Astrocyte (in vitro differentiated cells and primary cell): ENCODE data around the gene PPP2R5C. TPM values are rescaled to one million over a fixed set of nuclear protein-coding genes. Genes with fewer than 3 reads are reported as not detected.

ENCODE experiments used
- DNase-seq: peaks from one replicate; pipeline ENCODE4 v3.0.0-alpha.2; 2010; ENCODE audit warnings: low read depth
- FAIRE-seq: peaks from 2 replicates; lab custom pipeline; 2011; peaks lifted over from hg19 to GRCh38; lab: Jason Lieb, UNC
- H2AFZ ChIP-seq: 2 replicates; pipeline ENCODE4 v1.6.0; 2012; ENCODE audit warnings: low read depth, low read length, inconsistent platforms
- H3K27ac ChIP-seq: 2 replicates; pipeline ENCODE4 v1.5.1; 2011; ENCODE audit warnings: low read depth, low read length, inconsistent platforms
- H3K27me3 ChIP-seq: 2 replicates; pipeline ENCODE4 v1.6.0; 2011; ENCODE audit warnings: low read length, inconsistent platforms; ENCODE audit not compliant: insufficient read depth
- H3K36me3 ChIP-seq: 2 replicates; pipeline ENCODE4 v1.5.1; 2011; ENCODE audit warnings: low read length, inconsistent platforms; ENCODE audit not compliant: insufficient read depth
- H3K4me1 ChIP-seq: 2 replicates; pipeline ENCODE4 v1.5.1; 2011; ENCODE audit warnings: low read length, inconsistent platforms; ENCODE audit not compliant: insufficient read depth
- H3K4me2 ChIP-seq: 2 replicates; pipeline ENCODE4 v1.6.0; 2012; ENCODE audit warnings: low read length, inconsistent platforms
- H3K4me3 ChIP-seq: 2 replicates; pipeline ENCODE4 v1.5.1; 2011; ENCODE audit warnings: low read depth, mild to moderate bottlenecking, low read length, inconsistent platforms; ENCODE audit not compliant: insufficient read depth
- H3K79me2 ChIP-seq: 2 replicates; pipeline ENCODE4 v1.6.0; 2012; ENCODE audit warnings: mild to moderate bottlenecking, low read length, inconsistent platforms; ENCODE audit not compliant: insufficient read depth
- H3K9ac ChIP-seq: 2 replicates; pipeline ENCODE4 v1.6.0; 2012; ENCODE audit warnings: mild to moderate bottlenecking, low read length, inconsistent platforms
- H3K9me3 ChIP-seq: 2 replicates; pipeline ENCODE4 v1.5.1; 2012; ENCODE audit warnings: low read depth, mild to moderate bottlenecking, low read length, inconsistent platforms; ENCODE audit not compliant: insufficient read depth
- H4K20me1 ChIP-seq: 2 replicates; pipeline ENCODE4 v1.6.0; 2012; ENCODE audit warnings: low read length, inconsistent platforms; ENCODE audit not compliant: insufficient read depth
- H3K27ac Mint-ChIP-seq: one replicate; pipeline ENCODE4 v1.8.0; 2021; ENCODE audit warnings: mild to moderate bottlenecking, mixed read lengths; ENCODE audit not compliant: unreplicated experiment
- H3K27me3 Mint-ChIP-seq: one replicate; pipeline ENCODE4 v1.8.0; 2021; ENCODE audit warnings: low read depth, mixed read lengths; ENCODE audit not compliant: unreplicated experiment
- H3K36me3 Mint-ChIP-seq: one replicate; pipeline ENCODE4 v1.8.0; 2021; ENCODE audit warnings: low read depth, mixed read lengths; ENCODE audit not compliant: unreplicated experiment
- H3K4me1 Mint-ChIP-seq: one replicate; pipeline ENCODE4 v1.8.0; 2021; ENCODE audit warnings: low read depth, mixed read lengths; ENCODE audit not compliant: unreplicated experiment
- H3K4me3 Mint-ChIP-seq: one replicate; pipeline ENCODE4 v1.8.0; 2021; ENCODE audit warnings: mild to moderate bottlenecking, moderate library complexity, mixed read lengths; ENCODE audit not compliant: unreplicated experiment
- H3K9me3 Mint-ChIP-seq: one replicate; pipeline ENCODE4 v1.8.0; 2021; ENCODE audit warnings: mild to moderate bottlenecking, mixed read lengths; ENCODE audit not compliant: unreplicated experiment
- EZH2 ChIP-seq: IDR thresholded peaks from 2 replicates; pipeline ENCODE4 v1.6.1; 2012; ENCODE audit warnings: mild to moderate bottlenecking, low read length, inconsistent platforms; ENCODE audit not compliant: insufficient read depth
- total RNA-seq: library from RNA; stranded (reverse); gene quantifications from 2 replicates; pipeline ENCODE4 v1.2.1, GENCODE V29; 2021
- TF ChIP-seq, protein P1 (sequence below): IDR thresholded peaks from 2 replicates; pipeline ENCODE4 v1.5.1; 2011; ENCODE audit warnings: low read depth, mild to moderate bottlenecking, inconsistent platforms, low read length, moderate library complexity; ENCODE audit not compliant: insufficient read depth

PPP2R5C gene
- total RNA-seq, 1 donor from 2014 or later = 102 TPM

DNA sequence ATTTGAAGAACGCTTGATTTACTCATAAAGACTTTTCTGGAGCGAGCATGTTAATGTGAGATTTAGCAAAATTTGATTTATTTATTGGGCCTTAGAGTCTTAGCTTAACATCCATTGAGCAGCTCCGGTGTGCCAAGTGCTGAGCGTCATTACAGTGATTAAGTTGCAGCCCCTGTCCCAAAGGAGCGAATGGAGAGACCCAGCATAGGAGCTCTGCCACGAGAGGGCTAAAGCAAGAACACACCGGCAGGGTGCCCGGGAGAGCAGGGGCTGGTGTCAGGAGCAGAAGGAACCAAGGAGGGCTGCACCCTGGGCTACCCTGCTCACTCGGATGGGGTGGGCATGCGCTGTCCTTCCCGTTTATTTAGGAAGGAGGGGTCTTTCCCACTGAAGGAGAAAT lies 50.6 kb downstream of the PPP2R5C start:
- Histone ChIP-seq H3K4me1 (peaks cover 13% of the 10 kb centered on the region), H2AFZ (no peak overlapping the region), H4K20me1 (peaks cover 58% of the 10 kb centered on the region), H3K4me3 (no peak overlapping the region), H3K79me2 (peaks cover 66% of the 10 kb centered on the region), H3K27ac (no peak overlapping the region), H3K4me2 (peak overlapping the region; percentile 93), H3K9me3 (no peaks in the 10 kb centered on the region), H3K9ac (no peak overlapping the region), H3K36me3 (no peaks in the 10 kb centered on the region), H3K27me3 (no peaks in the 10 kb centered on the region)
- DNase-seq (no peak), FAIRE-seq (no peak)
- Mint-ChIP-seq H3K9me3 (no peaks in the 10 kb centered on the region), H3K27me3 (no peaks in the 10 kb centered on the region), H3K36me3 (peaks cover 2% of the 10 kb centered on the region), H3K27ac (peak overlapping the region; percentile 23), H3K4me3 (peak overlapping the region; percentile 71), H3K4me1 (peaks cover 40% of the 10 kb centered on the region)
- TF ChIP-seq, protein P1, sequence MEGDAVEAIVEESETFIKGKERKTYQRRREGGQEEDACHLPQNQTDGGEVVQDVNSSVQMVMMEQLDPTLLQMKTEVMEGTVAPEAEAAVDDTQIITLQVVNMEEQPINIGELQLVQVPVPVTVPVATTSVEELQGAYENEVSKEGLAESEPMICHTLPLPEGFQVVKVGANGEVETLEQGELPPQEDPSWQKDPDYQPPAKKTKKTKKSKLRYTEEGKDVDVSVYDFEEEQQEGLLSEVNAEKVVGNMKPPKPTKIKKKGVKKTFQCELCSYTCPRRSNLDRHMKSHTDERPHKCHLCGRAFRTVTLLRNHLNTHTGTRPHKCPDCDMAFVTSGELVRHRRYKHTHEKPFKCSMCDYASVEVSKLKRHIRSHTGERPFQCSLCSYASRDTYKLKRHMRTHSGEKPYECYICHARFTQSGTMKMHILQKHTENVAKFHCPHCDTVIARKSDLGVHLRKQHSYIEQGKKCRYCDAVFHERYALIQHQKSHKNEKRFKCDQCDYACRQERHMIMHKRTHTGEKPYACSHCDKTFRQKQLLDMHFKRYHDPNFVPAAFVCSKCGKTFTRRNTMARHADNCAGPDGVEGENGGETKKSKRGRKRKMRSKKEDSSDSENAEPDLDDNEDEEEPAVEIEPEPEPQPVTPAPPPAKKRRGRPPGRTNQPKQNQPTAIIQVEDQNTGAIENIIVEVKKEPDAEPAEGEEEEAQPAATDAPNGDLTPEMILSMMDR = no peak
- no peak for TF ChIP-seq EZH2

DNA sequence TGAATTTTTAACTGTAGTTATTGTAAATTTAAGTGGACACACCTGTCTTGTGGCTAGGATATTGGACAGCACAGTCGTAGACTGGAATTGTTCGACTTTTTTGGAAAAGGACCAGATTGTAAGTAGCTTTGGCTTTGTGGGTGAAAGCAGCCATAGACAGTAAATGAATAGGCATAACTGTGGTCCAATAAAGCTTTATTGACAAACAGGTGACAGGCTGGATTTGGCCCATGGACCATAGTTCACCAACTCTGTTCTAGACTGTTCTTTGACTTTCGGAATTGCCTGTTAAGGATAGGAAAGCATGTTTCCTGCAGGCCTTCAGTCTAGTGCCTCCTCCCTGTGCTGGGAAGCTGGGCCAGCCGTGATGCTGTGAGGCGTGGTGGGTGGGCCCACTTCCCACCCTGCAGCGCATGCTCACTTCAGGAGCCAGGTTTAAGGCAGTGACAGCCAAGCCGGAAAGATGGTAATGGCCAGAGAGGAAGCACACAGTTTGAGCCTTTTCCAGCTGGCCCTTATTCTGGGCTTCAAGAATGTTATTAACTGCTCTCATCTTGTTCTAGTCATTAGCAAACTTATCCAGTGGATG lies 51.8 kb downstream of the PPP2R5C start:
- Histone ChIP-seq H2AFZ (no peak overlapping the region), H3K79me2 (peaks cover 78% of the 10 kb centered on the region), H3K4me3 (no peak overlapping the region), H3K27me3 (no peaks in the 10 kb centered on the region), H3K9me3 (no peaks in the 10 kb centered on the region), H3K36me3 (no peaks in the 10 kb centered on the region), H3K4me2 (no peak overlapping the region), H3K9ac (no peak overlapping the region), H3K4me1 (peaks cover 10% of the 10 kb centered on the region), H3K27ac (no peak overlapping the region), H4K20me1 (peaks cover 70% of the 10 kb centered on the region)
- H3K27me3 Mint-ChIP-seq = no peaks in the 10 kb centered on the region
- DNase-seq (no peak), FAIRE-seq (no peak)
- no peak overlapping the region for H3K27ac Mint-ChIP-seq
- peak overlapping the region; percentile 8 for H3K4me3 Mint-ChIP-seq
- TF ChIP-seq, protein P1 = no peak
- TF ChIP-seq EZH2 = no peak
- peaks cover 39% of the 10 kb centered on the region for H3K4me1 Mint-ChIP-seq
- H3K9me3 Mint-ChIP-seq = no peaks in the 10 kb centered on the region
- peaks cover 2% of the 10 kb centered on the region for H3K36me3 Mint-ChIP-seq

DNA sequence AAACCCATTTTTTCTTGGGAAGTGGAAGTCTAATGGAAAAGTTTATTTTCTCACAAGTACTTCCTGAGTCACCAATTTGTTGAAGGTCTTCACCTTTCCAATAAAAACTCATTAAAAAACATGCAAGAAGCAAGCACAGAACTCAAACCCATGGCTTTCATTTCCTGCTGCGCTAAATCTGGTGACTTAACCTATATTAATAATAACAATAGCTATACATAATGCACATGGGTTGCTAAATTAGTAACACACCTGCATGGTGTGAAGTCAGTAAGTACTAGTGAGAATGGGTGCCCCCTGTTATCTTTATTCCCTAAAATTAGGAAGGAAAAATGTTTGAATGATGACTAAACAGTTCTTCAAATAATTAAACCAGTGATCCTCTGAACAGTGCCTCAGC lies 52.3 kb downstream of the PPP2R5C start:
- Mint-ChIP-seq H3K36me3 (peaks cover 2% of the 10 kb centered on the region), H3K4me3 (no peak overlapping the region), H3K4me1 (peaks cover 37% of the 10 kb centered on the region), H3K27me3 (no peaks in the 10 kb centered on the region), H3K27ac (no peak overlapping the region), H3K9me3 (no peaks in the 10 kb centered on the region)
- Histone ChIP-seq H3K36me3 (no peaks in the 10 kb centered on the region), H3K9me3 (no peaks in the 10 kb centered on the region), H3K27me3 (no peaks in the 10 kb centered on the region), H3K4me3 (no peak overlapping the region), H2AFZ (no peak overlapping the region), H4K20me1 (peaks cover 76% of the 10 kb centered on the region), H3K4me1 (peaks cover 10% of the 10 kb centered on the region), H3K4me2 (no peak overlapping the region), H3K79me2 (peaks cover 84% of the 10 kb centered on the region), H3K27ac (no peak overlapping the region), H3K9ac (no peak overlapping the region)
- DNase-seq = no peak
- TF ChIP-seq EZH2 = no peak
- TF ChIP-seq, protein P1 = no peak
- no peak for FAIRE-seq
